GM19324 (cell line): ENCODE results near the gene POLN.
"Not testable (repeated sequence)": the region's sequence is repeated elsewhere in the genome, so short reads cannot be mapped to it uniquely, and the experiment has no call there.

Experiments
- ATAC-seq: cut with Tn5 transposase; IDR thresholded peaks from one replicate; pipeline ENCODE4 v1.9.1; 2021; ENCODE audit warnings: mild to moderate bottlenecking, moderate library complexity; ENCODE audit not compliant: unreplicated experiment, low FRiP score

The POLN gene

GRCh38 chr4:2275546-2276251 lies 33.8 kb upstream of the POLN start:
- no peak for ATAC-seq

GRCh38 chr4:2275044-2275397 lies 33.1 kb upstream of the POLN start:
- ATAC-seq, result not testable (repeated sequence)

GRCh38 chr4:2274320-2275043 lies 32.6 kb upstream of the POLN start:
- no peak for ATAC-seq

- ATAC-seq, result no peak
These were observed 31.9 kb upstream of the POLN start for GRCh38 chr4:2273657-2274319.

- no peak for ATAC-seq
These were observed 31.3 kb upstream of the POLN start for GRCh38 chr4:2273221-2273620.

- ATAC-seq, result no peak
These were observed 30.9 kb upstream of the POLN start for GRCh38 chr4:2272828-2273120.

GRCh38 chr4:2272026-2272827 lies 30.3 kb upstream of the POLN start:
- no peak for ATAC-seq

- ATAC-seq, result no peak
These were observed 29.5 kb upstream of the POLN start for GRCh38 chr4:2271279-2272025.

- no peak for ATAC-seq
These were observed 28.6 kb upstream of the POLN start for GRCh38 chr4:2270341-2271165.

- no peak for ATAC-seq
These were observed 27.8 kb upstream of the POLN start for GRCh38 chr4:2269618-2270163.

- ATAC-seq, result no peak
These were observed 27.2 kb upstream of the POLN start for GRCh38 chr4:2269206-2269531.

- no peak for ATAC-seq
These were observed 26.7 kb upstream of the POLN start for GRCh38 chr4:2268357-2269205.

GRCh38 chr4:2267841-2268240 lies 25.9 kb upstream of the POLN start:
- ATAC-seq, result no peak

- ATAC-seq, result no peak
These were observed 25.4 kb upstream of the POLN start for GRCh38 chr4:2267320-2267811.

- ATAC-seq, result no peak
These were observed 24.9 kb upstream of the POLN start for GRCh38 chr4:2266821-2267220.

GRCh38 chr4:2266181-2266580 lies 24.3 kb upstream of the POLN start:
- ATAC-seq, result no peak

- ATAC-seq, result no peak
These were observed 23.5 kb upstream of the POLN start for GRCh38 chr4:2265113-2266110.
